Fibroblast of villous mesenchyme (primary cell): ENCODE results near the gene SLC24A5. TPM values are rescaled to one million over a fixed set of nuclear protein-coding genes. Genes with fewer than 3 reads are reported as not detected.
A peak's percentile ranks its signal among the peaks of the same experiment; 100 is the strongest.

Experiments used
- DNase-seq: peaks from one replicate; pipeline ENCODE4 v3.0.0-alpha.2; 2010; ENCODE audit warnings: low read depth
- H3K4me3 ChIP-seq: 2 replicates; pipeline ENCODE4 v1.5.1; 2011; ENCODE audit warnings: low read depth, mild to moderate bottlenecking, low read length
- CTCF ChIP-seq: IDR thresholded peaks from 2 replicates; pipeline ENCODE4 v1.5.1; 2012; ENCODE audit warnings: low read depth, mild to moderate bottlenecking, low read length; ENCODE audit not compliant: insufficient read depth
- total RNA-seq: library from RNA; depleted of rRNA; stranded (reverse); fragments of >200 nt; gene quantifications from 2 replicates; pipeline ENCODE4 v1.2.3, GENCODE V29; 2012

Gene SLC24A5
- total RNA-seq, 1 donor, result not detected

GRCh38 chr15:48109212-48109611 lies 11.6 kb upstream of the SLC24A5 start:
- H3K4me3 ChIP-seq, result no peak overlapping the region
- DNase-seq, result no peak
- TF ChIP-seq CTCF, result no peak

- no peak for DNase-seq
- no peak overlapping the region for H3K4me3 ChIP-seq
- peak; percentile 32 for TF ChIP-seq CTCF
Observed at GRCh38 chr15:48109856-48110531, 10.8 kb upstream of the SLC24A5 start.

GRCh38 chr15:48112242-48112641 lies 8.5 kb upstream of the SLC24A5 start:
- no peak overlapping the region for H3K4me3 ChIP-seq
- peak; percentile 16 for DNase-seq

GRCh38 chr15:48119277-48119676 lies 1.5 kb upstream of the SLC24A5 start:
- DNase-seq, result no peak
- no peak overlapping the region for H3K4me3 ChIP-seq
- TF ChIP-seq CTCF, result no peak

More at GRCh38 chr15:48112242-48112641, 8.5 kb upstream of the SLC24A5 start:
- TF ChIP-seq CTCF, result peak; percentile 53

- no peak for TF ChIP-seq CTCF
- DNase-seq, result no peak
- no peak overlapping the region for H3K4me3 ChIP-seq
Observed at GRCh38 chr15:48121849-48122248, 1.1 kb downstream of the SLC24A5 start.

GRCh38 chr15:48126667-48127355 lies 6.0 kb downstream of the SLC24A5 start:
- DNase-seq, result no peak
- no peak overlapping the region for H3K4me3 ChIP-seq
- no peak for TF ChIP-seq CTCF

- no peak overlapping the region for H3K4me3 ChIP-seq
- TF ChIP-seq CTCF, result no peak
- DNase-seq, result no peak
Observed at GRCh38 chr15:48131324-48131723, 10.5 kb downstream of the SLC24A5 start.
